ENCODE results near the gene FXYD6.

GRCh38 chr11:117923773-117924172 is 47.3 kb upstream of the FXYD6 start:
- TF ChIP-seq SIN3A (IDR thresholded peaks at IDR 0.05; ENCODE audit: borderline replicate concordance, low read depth, low read length) (no peak), EP300 (IDR thresholded peaks at IDR 0.05; ENCODE audit: borderline replicate concordance in 1 of 2, low read depth in 1 of 2, low read length in 1 of 2) (no peak)
- TF ChIP-seq, protein P1, sequence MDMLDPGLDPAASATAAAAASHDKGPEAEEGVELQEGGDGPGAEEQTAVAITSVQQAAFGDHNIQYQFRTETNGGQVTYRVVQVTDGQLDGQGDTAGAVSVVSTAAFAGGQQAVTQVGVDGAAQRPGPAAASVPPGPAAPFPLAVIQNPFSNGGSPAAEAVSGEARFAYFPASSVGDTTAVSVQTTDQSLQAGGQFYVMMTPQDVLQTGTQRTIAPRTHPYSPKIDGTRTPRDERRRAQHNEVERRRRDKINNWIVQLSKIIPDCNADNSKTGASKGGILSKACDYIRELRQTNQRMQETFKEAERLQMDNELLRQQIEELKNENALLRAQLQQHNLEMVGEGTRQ (IDR thresholded peaks at IDR 0.05; ENCODE audit: borderline replicate concordance, low read depth, low read length), result no peak
- TF ChIP-seq, protein P2, sequence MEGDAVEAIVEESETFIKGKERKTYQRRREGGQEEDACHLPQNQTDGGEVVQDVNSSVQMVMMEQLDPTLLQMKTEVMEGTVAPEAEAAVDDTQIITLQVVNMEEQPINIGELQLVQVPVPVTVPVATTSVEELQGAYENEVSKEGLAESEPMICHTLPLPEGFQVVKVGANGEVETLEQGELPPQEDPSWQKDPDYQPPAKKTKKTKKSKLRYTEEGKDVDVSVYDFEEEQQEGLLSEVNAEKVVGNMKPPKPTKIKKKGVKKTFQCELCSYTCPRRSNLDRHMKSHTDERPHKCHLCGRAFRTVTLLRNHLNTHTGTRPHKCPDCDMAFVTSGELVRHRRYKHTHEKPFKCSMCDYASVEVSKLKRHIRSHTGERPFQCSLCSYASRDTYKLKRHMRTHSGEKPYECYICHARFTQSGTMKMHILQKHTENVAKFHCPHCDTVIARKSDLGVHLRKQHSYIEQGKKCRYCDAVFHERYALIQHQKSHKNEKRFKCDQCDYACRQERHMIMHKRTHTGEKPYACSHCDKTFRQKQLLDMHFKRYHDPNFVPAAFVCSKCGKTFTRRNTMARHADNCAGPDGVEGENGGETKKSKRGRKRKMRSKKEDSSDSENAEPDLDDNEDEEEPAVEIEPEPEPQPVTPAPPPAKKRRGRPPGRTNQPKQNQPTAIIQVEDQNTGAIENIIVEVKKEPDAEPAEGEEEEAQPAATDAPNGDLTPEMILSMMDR (IDR thresholded peaks at IDR 0.05), result no peak
- TF ChIP-seq, protein P3, sequence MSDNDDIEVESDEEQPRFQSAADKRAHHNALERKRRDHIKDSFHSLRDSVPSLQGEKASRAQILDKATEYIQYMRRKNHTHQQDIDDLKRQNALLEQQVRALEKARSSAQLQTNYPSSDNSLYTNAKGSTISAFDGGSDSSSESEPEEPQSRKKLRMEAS (IDR thresholded peaks at IDR 0.05; ENCODE audit: low read depth), result no peak
